Left ventricle myocardium inferior (tissue), 1 donor: ENCODE results near the gene APBA1. TPM values are rescaled to one million over a fixed set of nuclear protein-coding genes. Genes with fewer than 3 reads are reported as not detected.
A peak's percentile ranks its signal among the peaks of the same experiment; 100 is the strongest.

Source experiments
- DNase-seq: peaks from one replicate; pipeline ENCODE4 v3.0.0-alpha.2; 2020
- H3K27ac ChIP-seq: fragments of 200-600 bp; replicated peaks from 2 replicates; pipeline ENCODE4 v1.8.0; 2021
- H3K27me3 ChIP-seq: fragments of 200-600 bp; 2 replicates; pipeline ENCODE4 v1.8.0; 2021; ENCODE audit warnings: low read depth
- H3K36me3 ChIP-seq: fragments of 200-600 bp; 2 replicates; pipeline ENCODE4 v1.8.0; 2021
- H3K4me1 ChIP-seq: fragments of 200-600 bp; 2 replicates; pipeline ENCODE4 v1.8.0; 2021
- H3K4me3 ChIP-seq: fragments of 200-600 bp; 2 replicates; pipeline ENCODE4 v1.8.0; 2021; ENCODE audit warnings: mild to moderate bottlenecking, moderate library complexity
- H3K9me3 ChIP-seq: fragments of 200-600 bp; replicated peaks from 2 replicates; pipeline ENCODE4 v1.8.0; 2021
- intact Hi-C: fragments of 100-400 bp; cut with micrococcal nuclease; formaldehyde crosslinking; loops from one replicate; pipeline ENCODE4 v1.11.0; 2022
- total RNA-seq: library from RNA; stranded (reverse); fragmentation: NEBNext Ultra II Directional; extraction: Animal tissue kit (Norgen Biotek cat#: 25700); gene quantifications from one replicate; pipeline ENCODE4 v1.2.1, GENCODE V29; 2021
- TF ChIP-seq, protein P1 (sequence below): fragments of 200-600 bp; IDR thresholded peaks from 2 replicates; pipeline ENCODE4 v1.8.0; 2021; ENCODE audit warnings: antibody characterized with exemption, mild to moderate bottlenecking, borderline replicate concordance
- donor health status: DM: no; HTN: yes; CAD: no; lungs with severe emphysema.

Gene APBA1
- total RNA-seq, 1 donor from 2014 or later, result 3.0 TPM

DNA sequence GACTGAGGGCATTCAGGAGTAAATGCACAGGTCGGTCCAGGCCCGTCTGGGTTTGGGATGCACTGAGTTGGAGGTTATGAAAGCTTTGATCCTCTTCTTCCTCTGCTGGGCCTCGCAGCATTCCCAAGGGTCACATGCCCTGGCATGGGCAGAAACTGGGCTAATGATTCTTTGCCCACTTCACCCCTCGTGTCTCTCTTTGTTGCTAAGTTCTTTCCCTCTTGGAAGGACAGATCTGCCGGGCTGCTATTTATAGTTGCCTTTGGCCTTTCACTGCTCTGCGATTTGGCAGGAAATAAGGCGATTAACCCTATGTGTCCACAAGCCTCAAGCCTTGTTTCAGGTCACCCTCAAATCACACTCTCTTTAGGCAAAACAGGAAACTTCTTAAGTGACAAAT lies 280.2 kb downstream of the APBA1 start:
- H3K36me3 ChIP-seq, result peaks cover 24% of the 10 kb centered on the region
- TF ChIP-seq, protein P1, sequence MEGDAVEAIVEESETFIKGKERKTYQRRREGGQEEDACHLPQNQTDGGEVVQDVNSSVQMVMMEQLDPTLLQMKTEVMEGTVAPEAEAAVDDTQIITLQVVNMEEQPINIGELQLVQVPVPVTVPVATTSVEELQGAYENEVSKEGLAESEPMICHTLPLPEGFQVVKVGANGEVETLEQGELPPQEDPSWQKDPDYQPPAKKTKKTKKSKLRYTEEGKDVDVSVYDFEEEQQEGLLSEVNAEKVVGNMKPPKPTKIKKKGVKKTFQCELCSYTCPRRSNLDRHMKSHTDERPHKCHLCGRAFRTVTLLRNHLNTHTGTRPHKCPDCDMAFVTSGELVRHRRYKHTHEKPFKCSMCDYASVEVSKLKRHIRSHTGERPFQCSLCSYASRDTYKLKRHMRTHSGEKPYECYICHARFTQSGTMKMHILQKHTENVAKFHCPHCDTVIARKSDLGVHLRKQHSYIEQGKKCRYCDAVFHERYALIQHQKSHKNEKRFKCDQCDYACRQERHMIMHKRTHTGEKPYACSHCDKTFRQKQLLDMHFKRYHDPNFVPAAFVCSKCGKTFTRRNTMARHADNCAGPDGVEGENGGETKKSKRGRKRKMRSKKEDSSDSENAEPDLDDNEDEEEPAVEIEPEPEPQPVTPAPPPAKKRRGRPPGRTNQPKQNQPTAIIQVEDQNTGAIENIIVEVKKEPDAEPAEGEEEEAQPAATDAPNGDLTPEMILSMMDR, result no peak
- intact Hi-C loops, result no loop called here
- peaks cover 66% of the 10 kb centered on the region for H3K4me1 ChIP-seq
- peak overlapping the region; percentile 90 for H3K27ac ChIP-seq
- H3K27me3 ChIP-seq, result no peaks in the 10 kb centered on the region
- peak overlapping the region; percentile 28 for H3K4me3 ChIP-seq
- peaks cover 3% of the 10 kb centered on the region for H3K9me3 ChIP-seq
- no peak for DNase-seq

GRCh38 chr9:69391487-69391886 lies 280.7 kb downstream of the APBA1 start:
- intact Hi-C loops, result no loop called here
- TF ChIP-seq, protein P1, result no peak
- H3K36me3 ChIP-seq, result peaks cover 24% of the 10 kb centered on the region
- H3K4me1 ChIP-seq, result peaks cover 64% of the 10 kb centered on the region
- no peaks in the 10 kb centered on the region for H3K27me3 ChIP-seq
- DNase-seq, result no peak
- H3K27ac ChIP-seq, result peak overlapping the region; percentile 90
- peaks cover 3% of the 10 kb centered on the region for H3K9me3 ChIP-seq
- H3K4me3 ChIP-seq, result peak overlapping the region; percentile 28

DNA sequence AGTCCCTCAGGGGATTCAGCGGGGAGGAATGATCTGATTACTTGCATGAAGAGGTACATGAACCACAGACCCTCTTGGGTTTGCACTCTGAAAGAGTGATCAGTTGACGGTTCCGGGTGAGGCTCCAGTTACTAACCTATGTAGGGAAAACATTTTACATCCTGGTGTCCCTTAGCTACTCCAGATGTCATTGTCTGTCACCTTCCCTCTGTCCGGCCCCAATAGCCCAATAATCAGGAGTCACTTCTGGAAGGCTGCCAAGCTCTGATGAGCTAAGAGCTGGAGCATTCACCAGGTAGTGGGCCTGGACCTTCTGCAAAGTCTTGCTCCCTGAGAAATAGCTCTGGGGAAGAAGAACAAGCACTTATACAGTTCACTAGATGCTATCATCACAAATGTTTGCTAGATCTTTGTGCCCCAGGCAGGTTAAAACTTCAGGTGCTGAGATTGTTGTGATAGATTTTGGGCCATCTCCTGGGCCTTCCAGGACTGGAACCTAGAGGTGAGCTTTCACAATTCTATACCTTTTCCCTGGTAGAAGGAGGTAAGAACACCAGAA lies 282.7 kb downstream of the APBA1 start:
- no peak for DNase-seq
- Histone ChIP-seq H3K4me1 (peaks cover 70% of the 10 kb centered on the region), H3K4me3 (no peak overlapping the region), H3K9me3 (peaks cover 3% of the 10 kb centered on the region), H3K27me3 (no peaks in the 10 kb centered on the region), H3K36me3 (peaks cover 28% of the 10 kb centered on the region), H3K27ac (peak overlapping the region; percentile 44)
- TF ChIP-seq, protein P1, result no peak
- intact Hi-C loops, result no loop called here

DNA sequence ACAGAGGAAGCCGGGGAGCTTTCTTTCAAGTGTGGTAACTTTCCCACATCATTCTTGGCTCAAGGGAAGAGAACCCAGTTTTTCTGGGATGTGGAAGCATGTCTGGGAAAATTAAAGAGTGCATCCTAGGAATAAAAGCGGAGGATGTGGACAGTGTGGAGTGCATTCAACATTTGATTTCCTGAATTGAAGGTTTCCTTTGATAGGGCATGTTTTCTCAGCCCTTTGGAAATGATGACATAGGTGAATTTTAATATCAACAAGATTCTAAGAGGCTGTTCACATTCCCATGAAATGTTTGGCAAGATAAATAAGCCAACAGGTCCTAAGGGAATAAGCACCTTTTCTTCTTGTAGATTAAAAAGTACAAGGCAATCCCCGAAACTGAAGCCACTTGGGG lies 283.6 kb downstream of the APBA1 start:
- Histone ChIP-seq H3K27me3 (no peaks in the 10 kb centered on the region), H3K9me3 (peaks cover 3% of the 10 kb centered on the region), H3K27ac (peak overlapping the region; percentile 78), H3K4me3 (no peak overlapping the region), H3K36me3 (peaks cover 38% of the 10 kb centered on the region), H3K4me1 (peaks cover 63% of the 10 kb centered on the region)
- intact Hi-C loops, result no loop called here
- TF ChIP-seq, protein P1, result no peak
- no peak for DNase-seq

DNA sequence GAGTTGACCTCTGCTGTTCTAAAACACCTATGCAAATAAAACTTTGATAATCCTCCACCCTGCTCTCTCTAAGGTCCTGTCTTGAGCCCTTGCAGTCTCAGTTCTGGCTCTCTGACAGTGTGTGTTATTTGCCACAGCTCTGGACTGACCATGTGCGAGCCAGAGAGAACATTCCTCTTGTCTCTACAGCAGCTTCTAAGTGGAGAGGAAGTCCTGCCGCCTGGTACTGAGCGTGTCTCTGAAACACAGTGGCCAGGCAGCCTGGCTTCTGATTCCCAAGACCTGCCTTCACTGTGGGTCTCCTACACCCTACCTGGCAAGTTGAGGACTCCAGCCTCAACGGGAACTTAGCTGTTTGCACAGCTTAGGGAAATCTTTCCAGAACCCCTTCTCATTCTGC lies 285.5 kb downstream of the APBA1 start:
- Histone ChIP-seq H3K36me3 (peaks cover 44% of the 10 kb centered on the region), H3K4me3 (no peak overlapping the region), H3K27ac (peak overlapping the region; percentile 78), H3K4me1 (peaks cover 49% of the 10 kb centered on the region), H3K9me3 (no peaks in the 10 kb centered on the region), H3K27me3 (no peaks in the 10 kb centered on the region)
- DNase-seq, result peak; percentile 31
- intact Hi-C loops, result no loop called here
- TF ChIP-seq, protein P1, result no peak
